Stimulated activated naive CD8-positive, alpha-beta T cell treated with anti-CD3 and anti-CD28 coated beads, Interleukin-15, amount 100 ng/mL, for 72 hours (primary cell): ENCODE measurements around the gene NAGS.
"Not testable (repeated sequence)": the region's sequence is repeated elsewhere in the genome, so short reads cannot be mapped to it uniquely, and the experiment has no call there.

Experiments used
- ATAC-seq: fragments of 150-1000 bp; cut with Tn5 transposase; 2 replicates; pipeline ENCODE4 v1.10.0; 2021; ENCODE audit warnings: mild to moderate bottlenecking, moderate library complexity
- DNase-seq, 2 donors: peaks; one replicate each; pipeline ENCODE4 v3.0.0; 2021 to 2022
- H3K27ac Mint-ChIP-seq, 2 donors: one replicate each; pipeline ENCODE4 v1.8.0; 2022; ENCODE audit warnings: mild to moderate bottlenecking in 2 of 2, mixed read lengths in 2 of 2, moderate library complexity in 2 of 2
- H3K27me3 Mint-ChIP-seq: one replicate; pipeline ENCODE4 v1.8.0; 2022; ENCODE audit warnings: mixed read lengths
- H3K4me1 Mint-ChIP-seq: one replicate; pipeline ENCODE4 v1.8.0; 2022; ENCODE audit warnings: mild to moderate bottlenecking, mixed read lengths
- H3K4me3 Mint-ChIP-seq, 2 donors: one replicate each; pipeline ENCODE4 v1.8.0; 2022; ENCODE audit warnings: mild to moderate bottlenecking in 2 of 2, mixed read lengths in 2 of 2, moderate library complexity in 1 of 2
- H3K9me3 Mint-ChIP-seq, 2 donors: one replicate each; pipeline ENCODE4 v1.8.0; 2022; ENCODE audit warnings: mixed read lengths in 2 of 2

NAGS gene, protein sequence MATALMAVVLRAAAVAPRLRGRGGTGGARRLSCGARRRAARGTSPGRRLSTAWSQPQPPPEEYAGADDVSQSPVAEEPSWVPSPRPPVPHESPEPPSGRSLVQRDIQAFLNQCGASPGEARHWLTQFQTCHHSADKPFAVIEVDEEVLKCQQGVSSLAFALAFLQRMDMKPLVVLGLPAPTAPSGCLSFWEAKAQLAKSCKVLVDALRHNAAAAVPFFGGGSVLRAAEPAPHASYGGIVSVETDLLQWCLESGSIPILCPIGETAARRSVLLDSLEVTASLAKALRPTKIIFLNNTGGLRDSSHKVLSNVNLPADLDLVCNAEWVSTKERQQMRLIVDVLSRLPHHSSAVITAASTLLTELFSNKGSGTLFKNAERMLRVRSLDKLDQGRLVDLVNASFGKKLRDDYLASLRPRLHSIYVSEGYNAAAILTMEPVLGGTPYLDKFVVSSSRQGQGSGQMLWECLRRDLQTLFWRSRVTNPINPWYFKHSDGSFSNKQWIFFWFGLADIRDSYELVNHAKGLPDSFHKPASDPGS

DNA sequence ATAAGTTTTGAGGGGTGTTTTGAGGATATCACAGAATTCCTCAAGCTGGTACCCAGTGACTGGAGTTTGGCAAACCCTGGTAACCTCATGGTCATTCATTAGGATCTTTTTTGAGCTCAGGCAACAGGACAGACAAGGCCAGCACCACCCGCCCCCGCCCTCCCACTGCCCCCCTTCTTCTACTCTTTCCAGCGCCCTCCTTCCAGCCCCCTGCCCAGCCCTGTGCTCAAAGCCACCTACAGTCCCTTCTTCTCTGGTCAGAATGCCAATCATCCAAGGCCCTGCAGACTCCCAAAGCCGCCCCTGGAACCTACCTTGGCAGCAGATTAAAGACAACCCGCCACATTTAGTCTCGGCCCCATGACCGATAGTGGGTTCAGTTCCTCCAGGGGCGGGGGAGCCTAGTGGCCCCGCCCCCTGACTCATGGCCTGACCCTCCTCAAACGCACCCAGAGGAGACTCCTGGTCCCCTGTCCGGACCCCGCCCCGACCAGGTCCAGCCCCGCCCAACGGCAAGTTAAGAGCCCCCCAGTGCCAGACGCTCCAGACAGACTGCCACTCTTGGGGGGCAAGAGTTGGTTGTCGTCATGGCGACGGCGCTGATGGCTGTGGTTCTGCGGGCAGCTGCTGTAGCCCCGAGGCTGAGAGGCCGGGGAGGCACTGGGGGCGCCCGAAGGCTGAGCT is at the start of gene NAGS:
NAGS (plus strand) TSS at position 546 of the 684 bp plus-strand sequence; CDS start at position 588, 42 bp downstream.
- peak within 1 kb of the TSS; percentile 67 to 75 for H3K4me3 Mint-ChIP-seq
- H3K9me3 Mint-ChIP-seq = no peaks in the 10 kb centered on the region
- peaks cover 54% of the 10 kb centered on the region for H3K4me1 Mint-ChIP-seq
- ATAC-seq (no peak), DNase-seq (peak in 1 of 2 donors; percentile 21)
- H3K27ac Mint-ChIP-seq = peak within 1 kb of the TSS in 1 of 2 donors; percentile 86
- H3K27me3 Mint-ChIP-seq = peaks cover 38% of the 10 kb centered on the region

DNA sequence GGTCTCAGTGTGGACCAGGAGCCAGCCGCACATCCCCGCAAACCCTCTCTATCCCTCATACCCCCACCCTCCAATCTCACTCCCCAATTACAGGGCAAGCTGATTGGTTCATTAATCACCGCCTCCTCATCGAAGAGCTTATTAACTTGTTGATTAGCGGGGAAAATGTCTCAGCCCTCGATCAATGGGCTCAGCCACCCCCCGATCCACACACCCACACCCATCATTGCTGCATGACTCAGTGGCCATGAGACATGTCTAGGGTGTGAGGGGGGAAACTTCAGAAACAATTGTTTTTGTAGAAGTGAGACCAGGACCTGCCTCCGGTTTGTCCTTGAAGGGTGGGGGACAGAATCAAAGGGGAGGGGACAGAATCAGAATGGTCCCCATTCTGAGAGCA is 48.2 kb upstream of the NAGS start:
- H3K27ac Mint-ChIP-seq = no peak overlapping the region
- peaks cover 48% of the 10 kb centered on the region for H3K27me3 Mint-ChIP-seq
- H3K4me3 Mint-ChIP-seq = no peak overlapping the region
- DNase-seq (no peak), ATAC-seq (no peak)
- H3K4me1 Mint-ChIP-seq = peaks cover 11% of the 10 kb centered on the region
- no peaks in the 10 kb centered on the region for H3K9me3 Mint-ChIP-seq

DNA sequence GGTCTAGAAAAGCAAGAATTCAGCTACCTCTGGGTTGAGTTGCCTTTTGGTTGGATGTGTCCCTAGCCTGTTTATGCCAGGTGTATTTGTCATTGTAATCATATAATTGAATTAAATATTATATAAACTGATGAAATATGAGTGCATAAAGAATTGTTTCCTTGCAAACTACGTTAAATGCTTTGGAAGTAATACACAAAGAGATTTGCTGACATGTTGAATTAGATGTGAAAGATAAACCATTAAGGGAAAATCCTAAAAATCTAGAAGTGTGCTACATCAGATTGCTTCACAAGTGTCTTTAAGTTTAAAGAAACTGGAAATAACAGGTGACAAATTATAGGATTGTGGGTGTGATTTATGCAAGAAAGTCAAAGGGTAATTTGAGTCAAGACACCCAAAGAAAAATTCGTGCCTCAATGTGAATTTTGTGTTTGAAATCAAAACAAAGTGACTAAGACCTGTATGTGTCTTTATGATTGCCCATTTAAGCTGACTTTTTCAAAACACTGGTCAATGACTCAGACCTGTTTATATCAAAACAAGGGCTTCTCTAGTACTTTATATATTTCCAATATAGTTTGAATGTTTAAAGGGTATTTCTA is 45.6 kb upstream of the NAGS start:
- ATAC-seq (no peak), DNase-seq (no peak)
- Mint-ChIP-seq H3K4me3 (no peak overlapping the region), H3K9me3 (no peaks in the 10 kb centered on the region), H3K4me1 (no peaks in the 10 kb centered on the region), H3K27ac (no peak overlapping the region), H3K27me3 (peaks cover 38% of the 10 kb centered on the region)

GRCh38 chr17:43961292-43961691 is 43.1 kb upstream of the NAGS start:
- H3K4me1 Mint-ChIP-seq, DNase-seq, H3K27ac Mint-ChIP-seq: not testable (repeated sequence)

DNA sequence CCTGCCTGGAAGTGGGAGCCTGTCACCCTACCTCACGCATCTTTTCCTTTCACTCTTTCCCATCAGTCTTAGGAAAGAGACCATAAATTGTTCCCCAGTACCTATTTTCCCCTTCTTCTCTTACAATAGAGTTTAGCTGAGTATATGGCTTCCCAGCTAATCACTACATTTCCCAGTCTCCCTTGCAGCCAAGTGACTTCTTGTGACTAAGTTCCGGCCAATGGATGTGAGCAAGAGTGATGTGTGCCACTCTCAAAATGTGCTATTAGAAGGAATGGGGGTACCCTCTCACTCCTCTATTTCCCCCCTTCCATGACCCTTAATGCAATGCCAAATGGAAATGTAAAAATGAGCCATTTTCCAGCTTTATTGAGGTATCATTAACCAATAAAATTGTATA is 42.5 kb upstream of the NAGS start:
- H3K4me3 Mint-ChIP-seq = no peak overlapping the region
- no peaks in the 10 kb centered on the region for H3K9me3 Mint-ChIP-seq
- ATAC-seq (no peak), DNase-seq (no peak)
- H3K27ac Mint-ChIP-seq = no peak overlapping the region
- H3K4me1 Mint-ChIP-seq = no peaks in the 10 kb centered on the region
- peaks cover 16% of the 10 kb centered on the region for H3K27me3 Mint-ChIP-seq

More at GRCh38 chr17:43961292-43961691, 43.1 kb upstream of the NAGS start:
- peaks cover 16% of the 10 kb centered on the region for H3K27me3 Mint-ChIP-seq
- H3K9me3 Mint-ChIP-seq, ATAC-seq, H3K4me3 Mint-ChIP-seq: not testable (repeated sequence)

- no peak overlapping the region for H3K27ac Mint-ChIP-seq
- no peaks in the 10 kb centered on the region for H3K9me3 Mint-ChIP-seq
- DNase-seq = no peak
- peaks cover 16% of the 10 kb centered on the region for H3K27me3 Mint-ChIP-seq
- no peak overlapping the region for H3K4me3 Mint-ChIP-seq
- ATAC-seq = no peak
- H3K4me1 Mint-ChIP-seq = no peaks in the 10 kb centered on the region
These were observed 41.9 kb upstream of the NAGS start for GRCh38 chr17:43962479-43962878.

GRCh38 chr17:43966276-43966675 is 38.1 kb upstream of the NAGS start:
- Mint-ChIP-seq H3K27me3 (peaks cover 18% of the 10 kb centered on the region), H3K9me3 (no peaks in the 10 kb centered on the region), H3K27ac (no peak overlapping the region), H3K4me3 (no peak overlapping the region), H3K4me1 (no peaks in the 10 kb centered on the region)
- ATAC-seq = no peak
- no peak for DNase-seq

- Mint-ChIP-seq H3K27ac (no peak overlapping the region), H3K27me3 (peaks cover 16% of the 10 kb centered on the region), H3K9me3 (no peaks in the 10 kb centered on the region), H3K4me3 (no peak overlapping the region), H3K4me1 (no peaks in the 10 kb centered on the region)
- ATAC-seq (peak; percentile 35), DNase-seq (no peak)
These were observed 37.1 kb upstream of the NAGS start for GRCh38 chr17:43967251-43967875.

GRCh38 chr17:43970366-43970765 is 34.1 kb upstream of the NAGS start:
- no peaks in the 10 kb centered on the region for H3K9me3 Mint-ChIP-seq
- H3K27ac Mint-ChIP-seq = no peak overlapping the region
- ATAC-seq = no peak
- DNase-seq = no peak
- H3K27me3 Mint-ChIP-seq = peaks cover 19% of the 10 kb centered on the region
- no peaks in the 10 kb centered on the region for H3K4me1 Mint-ChIP-seq
- no peak overlapping the region for H3K4me3 Mint-ChIP-seq

GRCh38 chr17:43971436-43971835 is 33.0 kb upstream of the NAGS start:
- not testable (repeated sequence) for H3K27ac Mint-ChIP-seq, ATAC-seq, H3K4me3 Mint-ChIP-seq, H3K9me3 Mint-ChIP-seq, DNase-seq, H3K4me1 Mint-ChIP-seq
- H3K27me3 Mint-ChIP-seq = peaks cover 19% of the 10 kb centered on the region

DNA sequence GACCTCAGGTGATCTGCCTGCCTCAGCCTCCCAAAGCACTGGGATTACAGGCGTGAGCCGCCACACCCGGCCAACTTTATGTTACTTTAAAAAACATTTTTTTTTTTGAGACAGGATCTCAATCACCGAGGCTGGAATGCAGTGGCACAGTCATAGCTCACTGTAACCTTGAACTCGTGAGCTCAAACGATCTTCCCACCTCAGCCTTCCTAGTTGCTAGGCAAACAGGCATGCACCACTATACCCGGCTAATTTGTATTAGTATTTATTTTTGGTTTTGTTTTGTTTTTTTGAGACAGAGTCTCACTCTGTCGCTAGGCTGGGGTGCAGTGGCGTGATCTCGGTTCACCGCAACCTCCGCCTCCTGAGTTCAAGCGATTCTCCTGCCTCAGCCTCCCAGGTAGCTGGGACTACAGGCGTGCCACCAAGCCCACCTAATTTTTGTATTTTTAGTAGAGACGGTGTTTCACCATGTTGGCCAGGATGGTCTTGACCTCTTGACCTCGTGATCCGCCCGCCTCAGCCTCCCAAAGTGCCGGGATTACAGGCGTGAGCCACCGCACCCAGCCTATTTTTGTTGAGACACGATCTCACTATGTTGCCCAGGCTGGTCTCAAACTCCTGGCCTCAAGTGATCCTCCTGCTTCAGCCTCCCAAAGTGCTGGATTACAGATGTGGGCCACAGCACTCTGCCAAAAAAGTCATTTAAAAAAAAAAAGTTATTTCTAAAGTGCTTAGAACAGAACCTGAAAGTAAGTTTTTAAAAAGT is 31.8 kb upstream of the NAGS start:
- H3K27me3 Mint-ChIP-seq = peaks cover 19% of the 10 kb centered on the region
- not testable (repeated sequence) for DNase-seq, H3K27ac Mint-ChIP-seq, ATAC-seq, H3K4me1 Mint-ChIP-seq, H3K9me3 Mint-ChIP-seq, H3K4me3 Mint-ChIP-seq

GRCh38 chr17:43974382-43975266 is 29.8 kb upstream of the NAGS start:
- H3K27ac Mint-ChIP-seq = no peak overlapping the region
- no peaks in the 10 kb centered on the region for H3K4me1 Mint-ChIP-seq
- H3K9me3 Mint-ChIP-seq = no peaks in the 10 kb centered on the region
- peaks cover 19% of the 10 kb centered on the region for H3K27me3 Mint-ChIP-seq
- no peak overlapping the region for H3K4me3 Mint-ChIP-seq
- DNase-seq (no peak), ATAC-seq (no peak)

DNA sequence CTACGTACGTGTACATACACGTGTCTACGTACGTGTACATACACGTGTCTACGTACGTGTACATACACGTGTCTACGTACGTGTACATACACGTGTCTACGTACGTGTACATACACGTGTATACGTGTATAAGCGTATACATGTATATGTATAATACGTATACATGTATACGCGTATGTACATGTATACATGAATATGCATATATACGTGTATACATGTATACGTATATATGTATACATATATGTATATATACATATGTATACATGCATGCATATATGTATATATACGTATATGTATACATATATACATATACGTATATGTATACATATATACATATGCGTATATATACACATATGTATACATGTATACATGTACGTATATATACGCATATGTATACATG is 28.5 kb upstream of the NAGS start:
- no peak overlapping the region for H3K4me3 Mint-ChIP-seq
- ATAC-seq (no peak), DNase-seq (no peak)
- no peaks in the 10 kb centered on the region for H3K9me3 Mint-ChIP-seq
- H3K27me3 Mint-ChIP-seq = peaks cover 23% of the 10 kb centered on the region
- H3K4me1 Mint-ChIP-seq = no peaks in the 10 kb centered on the region
- H3K27ac Mint-ChIP-seq = no peak overlapping the region
